Activated CD8-positive, alpha-beta T cell treated with anti-CD3 and anti-CD28 coated beads, Interleukin-2, amount 10 ng/mL, durations not matched to agents 7 days and 5 days (primary cell): Measurements from ENCODE around the gene XPO5. TPM values are rescaled to one million over a fixed set of nuclear protein-coding genes. Genes with fewer than 3 reads are reported as not detected.

ENCODE experiments used
- ATAC-seq: fragments of 150-1000 bp; cut with Tn5 transposase; one replicate; pipeline ENCODE4 v1.10.0; 2021; ENCODE audit warnings: moderate library complexity
- CTCF ChIA-PET: fragments of 350-600 bp; sonication (Branson Sonifier 250); formaldehyde crosslinking; loops from one replicate; lab custom pipeline; 2021; ENCODE audit warnings: antibody characterized with exemption; lab: Charles Lee
- POLR2A ChIA-PET: fragments of 350-600 bp; sonication (Branson Sonifier 250); formaldehyde crosslinking; loops from one replicate; lab custom pipeline; 2021; ENCODE audit warnings: antibody characterized with exemption; lab: Charles Lee
- DNase-seq: peaks from one replicate; pipeline ENCODE4 v3.0.0-alpha.2; 2020
- H3K27ac Mint-ChIP-seq: one replicate; pipeline ENCODE4 v1.8.0; 2021; ENCODE audit warnings: mild to moderate bottlenecking, mixed read lengths
- H3K27me3 Mint-ChIP-seq: one replicate; pipeline ENCODE4 v1.8.0; 2021; ENCODE audit warnings: low read depth, mixed read lengths
- H3K36me3 Mint-ChIP-seq: one replicate; pipeline ENCODE4 v1.8.0; 2021; ENCODE audit warnings: low read depth, mixed read lengths
- H3K4me1 Mint-ChIP-seq: one replicate; pipeline ENCODE4 v1.8.0; 2021; ENCODE audit warnings: low read depth, mixed read lengths
- H3K4me3 Mint-ChIP-seq: one replicate; pipeline ENCODE4 v1.8.0; 2021; ENCODE audit warnings: mild to moderate bottlenecking, mixed read lengths
- H3K9me3 Mint-ChIP-seq: one replicate; pipeline ENCODE4 v1.8.0; 2022; ENCODE audit warnings: mixed read lengths; ENCODE audit not compliant: insufficient read depth
- total RNA-seq, 2 experiments: library from RNA; stranded (reverse); gene quantifications; one replicate each; pipeline ENCODE4 v1.2.3, GENCODE V29; 2021

The XPO5 gene
- total RNA-seq, 2 experiments from 2014 or later: 57.6 to 62.1 TPM

DNA sequence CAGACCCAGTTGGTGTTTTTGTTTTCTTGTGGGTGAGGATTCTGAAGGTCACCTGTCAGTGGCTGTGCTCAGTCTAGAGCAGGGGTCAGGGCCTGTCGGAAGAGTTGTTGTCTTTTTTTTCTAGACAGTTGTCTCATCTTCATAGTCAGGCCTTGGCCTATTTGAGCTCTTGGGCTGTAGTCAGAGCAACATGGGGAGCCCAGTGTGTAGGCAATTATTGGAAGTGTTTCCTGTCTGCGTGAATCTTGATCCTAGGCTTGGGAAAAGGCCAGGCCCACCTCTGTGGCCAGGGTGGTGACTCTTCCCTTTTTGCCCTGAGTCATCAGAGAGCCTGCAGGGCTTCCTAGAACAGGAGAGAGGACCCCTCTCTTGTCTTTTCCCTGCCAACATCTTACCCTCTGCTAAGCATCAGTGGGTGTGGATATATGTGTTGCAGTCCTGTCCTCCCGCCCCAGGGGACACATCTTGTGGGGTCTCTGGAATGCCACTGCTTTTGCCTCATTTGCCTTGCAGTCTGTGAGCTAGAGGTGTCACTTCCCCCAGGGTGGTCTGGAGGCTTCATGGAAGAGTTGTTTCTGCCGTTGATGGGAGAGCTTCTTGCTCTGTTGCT is 87.1 kb downstream of the XPO5 start:
- no peaks in the 10 kb centered on the region for H3K27me3 Mint-ChIP-seq
- ATAC-seq (no peak), DNase-seq (no peak)
- peaks cover 2% of the 10 kb centered on the region for H3K4me1 Mint-ChIP-seq
- CTCF ChIA-PET: interaction anchor here (2.5 kb wide), 1 partner anchor 17 kb away, joined by 17 read pairs; no protein-coding TSS in a partner anchor
- no peak overlapping the region for H3K4me3 Mint-ChIP-seq
- POLR2A ChIA-PET: no interaction called here
- peak overlapping the region; percentile 25 for H3K27ac Mint-ChIP-seq
- no peaks in the 10 kb centered on the region for H3K36me3 Mint-ChIP-seq
- H3K9me3 Mint-ChIP-seq: no peaks in the 10 kb centered on the region

DNA sequence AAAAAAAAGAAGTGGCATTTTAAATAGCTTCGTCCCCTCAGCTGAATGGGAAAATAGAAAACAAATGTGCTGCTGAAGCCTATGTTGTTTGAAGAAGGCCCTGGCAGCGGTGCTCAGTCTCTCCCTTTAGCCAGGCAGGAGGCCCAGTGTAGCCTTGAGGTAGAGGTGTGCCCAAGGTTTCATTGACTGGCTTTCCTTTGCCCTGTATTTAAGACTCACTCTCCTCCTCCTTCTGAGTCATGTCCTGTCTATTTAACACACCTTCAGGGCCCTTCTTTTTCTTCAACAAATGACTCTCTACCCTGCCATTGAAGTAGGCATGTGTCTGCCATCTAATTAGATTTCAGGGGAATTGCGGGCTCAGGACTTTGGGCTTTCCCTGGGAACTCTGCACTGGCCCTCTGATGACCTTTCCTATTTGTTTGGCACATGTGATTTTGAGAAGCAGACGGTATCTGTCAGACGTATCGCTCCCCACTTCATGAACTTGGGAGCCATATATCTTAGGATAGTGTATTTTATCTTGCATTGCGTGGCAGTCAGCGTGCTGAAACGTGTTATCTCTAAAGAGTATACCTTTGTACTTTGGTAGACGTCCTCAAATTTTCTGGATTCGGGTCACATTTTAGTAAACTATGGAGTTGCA is 94.1 kb downstream of the XPO5 start:
- no peaks in the 10 kb centered on the region for H3K27me3 Mint-ChIP-seq
- no peaks in the 10 kb centered on the region for H3K9me3 Mint-ChIP-seq
- no peak for DNase-seq
- H3K4me1 Mint-ChIP-seq: peaks cover 33% of the 10 kb centered on the region
- ATAC-seq: no peak
- peak overlapping the region; percentile 5 for H3K27ac Mint-ChIP-seq
- ChIA-PET POLR2A (no interaction called here), CTCF (no interaction called here)
- H3K4me3 Mint-ChIP-seq: no peak overlapping the region
- H3K36me3 Mint-ChIP-seq: no peaks in the 10 kb centered on the region

DNA sequence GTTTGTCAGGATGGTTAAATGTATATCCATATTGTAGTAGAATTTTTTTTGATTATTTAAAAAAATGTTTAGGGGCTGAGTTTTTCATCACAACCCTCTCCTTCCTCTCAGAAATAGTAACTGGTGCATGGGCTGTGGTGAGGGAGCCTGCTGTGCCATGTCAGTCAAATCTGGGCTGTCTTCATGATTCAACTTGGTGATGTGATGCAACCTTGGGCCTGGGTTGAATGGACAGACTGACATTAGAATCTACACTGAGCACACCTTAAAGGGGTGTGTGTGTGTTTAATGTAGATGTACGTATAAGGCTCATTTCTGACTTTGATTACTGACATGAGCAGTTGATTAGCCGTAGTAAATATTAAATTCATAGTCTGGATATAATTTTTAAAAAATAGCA is 94.8 kb downstream of the XPO5 start:
- DNase-seq (no peak), ATAC-seq (no peak)
- H3K36me3 Mint-ChIP-seq: no peaks in the 10 kb centered on the region
- ChIA-PET POLR2A (no interaction called here), CTCF (interaction anchor here (1.3 kb wide), 1 partner anchor 26 kb away, joined by 6 read pairs; no protein-coding TSS in a partner anchor)
- H3K27ac Mint-ChIP-seq: no peak overlapping the region
- peaks cover 35% of the 10 kb centered on the region for H3K4me1 Mint-ChIP-seq
- no peaks in the 10 kb centered on the region for H3K9me3 Mint-ChIP-seq
- H3K27me3 Mint-ChIP-seq: no peaks in the 10 kb centered on the region
- no peak overlapping the region for H3K4me3 Mint-ChIP-seq

GRCh38 chr6:43478008-43478372 is 97.8 kb downstream of the XPO5 start:
- no peaks in the 10 kb centered on the region for H3K27me3 Mint-ChIP-seq
- H3K27ac Mint-ChIP-seq: peak overlapping the region; percentile 92
- CTCF ChIA-PET: interaction anchor here (0.6 to 1.8 kb wide), 3 partner anchors 28 to 249 kb away, joined by 3 to 5 read pairs (median 3); partner anchors contain the start of genes ABCC10 and DNPH1
- DNase-seq (no peak), ATAC-seq (peak; percentile 15)
- no peaks in the 10 kb centered on the region for H3K36me3 Mint-ChIP-seq
- peaks cover 33% of the 10 kb centered on the region for H3K4me1 Mint-ChIP-seq
- H3K4me3 Mint-ChIP-seq: peak overlapping the region; percentile 97
- POLR2A ChIA-PET: interaction anchor here (0.6 to 1.5 kb wide), 15 partner anchors 8 to 419 kb away, joined by 3 to 7 read pairs (median 4); partner anchors contain the start of genes GTPBP2, KLC4, LRRC73 and MRPL2
- no peaks in the 10 kb centered on the region for H3K9me3 Mint-ChIP-seq

GRCh38 chr6:43477235-43478007 is 98.4 kb downstream of the XPO5 start, which contains the start of gene TJAP1:
TJAP1 (plus strand) TSS chr6:43477570; CDS start chr6:43499002, 21,432 bp downstream.
- peak; percentile 96 for DNase-seq
- peaks cover 33% of the 10 kb centered on the region for H3K4me1 Mint-ChIP-seq
- H3K36me3 Mint-ChIP-seq: no peaks in the 10 kb centered on the region
- H3K27me3 Mint-ChIP-seq: no peaks in the 10 kb centered on the region
- H3K27ac Mint-ChIP-seq: peak within 1 kb of the TSS; percentile 92
- ChIA-PET POLR2A (interaction anchor here (0.6 to 1.5 kb wide), 17 partner anchors 8 to 418 kb away, joined by 3 to 7 read pairs (median 4); partner anchors contain the start of genes GTPBP2, KLC4, LRRC73 and MRPL2), CTCF (interaction anchor here (0.6 to 1.8 kb wide), 5 partner anchors 10 to 248 kb away, joined by 3 to 5 read pairs (median 3); partner anchors contain the start of genes ABCC10 and DNPH1)
- ATAC-seq: peak; percentile 100
- no peaks in the 10 kb centered on the region for H3K9me3 Mint-ChIP-seq
- peak within 1 kb of the TSS; percentile 97 for H3K4me3 Mint-ChIP-seq

GRCh38 chr6:43476746-43477145 is 99.1 kb downstream of the XPO5 start:
- no peaks in the 10 kb centered on the region for H3K9me3 Mint-ChIP-seq
- ATAC-seq: peak; percentile 20
- ChIA-PET POLR2A (interaction anchor here (0.6 to 1.5 kb wide), 4 partner anchors 10 to 152 kb away, joined by 3 to 6 read pairs (median 4); partner anchors contain the start of gene GTPBP2), CTCF (interaction anchor here (0.7 to 1.8 kb wide), 4 partner anchors 9 to 30 kb away, joined by 3 to 5 read pairs (median 4); partner anchors contain the start of gene DLK2)
- H3K36me3 Mint-ChIP-seq: no peaks in the 10 kb centered on the region
- H3K4me3 Mint-ChIP-seq: peak overlapping the region; percentile 97
- DNase-seq: no peak
- H3K4me1 Mint-ChIP-seq: peaks cover 31% of the 10 kb centered on the region
- H3K27ac Mint-ChIP-seq: peak overlapping the region; percentile 47
- H3K27me3 Mint-ChIP-seq: no peaks in the 10 kb centered on the region

DNA sequence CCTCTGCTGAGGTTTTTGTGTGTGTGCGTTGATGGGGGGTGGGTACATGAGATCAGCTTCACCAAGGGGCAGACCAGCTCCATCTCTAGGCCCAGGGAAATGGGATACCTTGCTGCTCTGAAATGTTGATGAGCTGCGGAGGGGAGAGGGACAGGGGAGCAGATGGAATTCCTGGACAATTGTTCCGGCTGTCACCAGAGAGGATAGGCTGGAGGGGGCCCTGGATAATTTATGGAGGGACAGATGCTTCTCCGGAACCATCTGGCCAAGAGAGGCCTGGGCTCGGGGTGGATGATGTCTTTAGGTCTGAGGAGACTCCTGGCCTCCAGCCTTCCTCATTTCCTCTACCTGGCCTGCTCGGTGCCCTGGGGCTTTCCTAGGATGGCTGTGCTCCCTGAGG is 100.3 kb downstream of the XPO5 start:
- ATAC-seq (no peak), DNase-seq (no peak)
- Mint-ChIP-seq H3K36me3 (no peaks in the 10 kb centered on the region), H3K27me3 (peaks cover 4% of the 10 kb centered on the region), H3K9me3 (no peaks in the 10 kb centered on the region), H3K4me1 (peaks cover 29% of the 10 kb centered on the region), H3K4me3 (no peak overlapping the region), H3K27ac (no peak overlapping the region)
- POLR2A ChIA-PET: no interaction called here
- CTCF ChIA-PET: no interaction called here

GRCh38 chr6:43472515-43472914 is 103.3 kb downstream of the XPO5 start:
- H3K27ac Mint-ChIP-seq: no peak overlapping the region
- POLR2A ChIA-PET: no interaction called here
- no peak overlapping the region for H3K4me3 Mint-ChIP-seq
- H3K4me1 Mint-ChIP-seq: peaks cover 10% of the 10 kb centered on the region
- peaks cover 11% of the 10 kb centered on the region for H3K27me3 Mint-ChIP-seq
- H3K36me3 Mint-ChIP-seq: no peaks in the 10 kb centered on the region
- DNase-seq (no peak), ATAC-seq (no peak)
- no peaks in the 10 kb centered on the region for H3K9me3 Mint-ChIP-seq
- CTCF ChIA-PET: no interaction called here

Other genes with a start within 250 kb of the XPO5 start
- gene ZNF318, start 206.4 kb downstream of the XPO5 start, total RNA-seq: 1 to 10 TPM; 6.7 to 7.0 TPM
- 10 to 100 TPM; 38.8 to 39.8 TPM for gene ABCC10, start 148.5 kb downstream of the XPO5 start, total RNA-seq
- gene DLK2, start 120.5 kb downstream of the XPO5 start, total RNA-seq: not detected
- gene TJAP1, start 98.5 kb downstream of the XPO5 start, total RNA-seq: 10 to 100 TPM; 34.7 to 35.5 TPM
- under 1 TPM; 0.26 to 0.55 TPM for gene LRRC73, start 65.7 kb downstream of the XPO5 start, total RNA-seq
- 10 to 100 TPM; 55.6 to 59.0 TPM for gene YIPF3, start 59.1 kb downstream of the XPO5 start, total RNA-seq
- 10 to 100 TPM; 34.7 to 35.4 TPM for gene POLR1C, start 58.9 kb downstream of the XPO5 start, total RNA-seq
- gene POLH, start 147 bp upstream of the XPO5 start, total RNA-seq: 10 to 100 TPM; 73.1 to 75.2 TPM
- gene GTPBP2, start 53.2 kb upstream of the XPO5 start, total RNA-seq: 10 to 100 TPM; 94.3 to 99.4 TPM
- gene MAD2L1BP, start 59.8 kb upstream of the XPO5 start, total RNA-seq: 10 to 100 TPM; 44.2 to 44.6 TPM
- not detected for gene RSPH9, start 69.0 kb upstream of the XPO5 start, total RNA-seq
- gene MRPS18A, start 111.8 kb upstream of the XPO5 start, total RNA-seq: 10 to 100 TPM; 38.7 to 43.2 TPM
- gene VEGFA, start 194.2 kb upstream of the XPO5 start, total RNA-seq: 10 to 100 TPM; 37.9 to 39.3 TPM